GM08714 (cell line): Measurements from ENCODE around the gene TBXAS1.
"Not testable (repeated sequence)": the region's sequence is repeated elsewhere in the genome, so short reads cannot be mapped to it uniquely, and the experiment has no call there.

Experiments used
- H3K4me3 ChIP-seq: fragments of 200-500 bp; sonication (Bioruptor generic); 2 replicates; pipeline ENCODE4 v1.5.1; 2014; ENCODE audit warnings: mild to moderate bottlenecking, low read length, inconsistent platforms
- ZNF274 ChIP-seq: IDR thresholded peaks from 2 replicates; pipeline ENCODE4 v1.6.1; 2012; ENCODE audit warnings: mild to moderate bottlenecking, low read depth, low read length

TBXAS1 gene

DNA sequence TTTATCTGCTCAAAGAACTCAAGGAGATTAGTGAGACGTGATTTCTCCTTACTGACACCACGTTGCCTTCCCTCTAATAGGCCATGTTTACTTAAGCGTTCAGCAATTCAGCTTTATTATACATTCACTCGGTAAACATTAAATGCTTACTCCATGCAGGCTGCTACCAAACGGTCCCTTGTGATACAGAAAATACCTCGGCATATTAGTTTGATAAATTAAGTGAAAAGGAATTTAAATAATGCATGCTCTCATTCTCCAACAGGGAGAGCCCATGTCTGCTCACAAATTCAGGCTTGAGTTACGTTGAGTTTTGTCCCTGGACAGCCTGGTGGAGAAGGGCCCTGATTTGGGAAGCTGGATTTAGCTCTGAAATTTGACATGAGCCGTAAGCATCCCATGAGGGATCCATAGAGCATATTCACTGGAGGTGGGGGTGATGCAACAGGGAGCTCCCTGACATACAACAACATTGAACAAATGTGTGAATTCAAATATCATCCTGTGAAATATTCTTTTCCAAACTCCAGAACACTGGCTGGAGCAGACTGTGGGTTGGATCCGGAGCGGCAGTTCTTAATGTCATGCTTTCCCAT lies 86.3 kb downstream of the TBXAS1 start:
- no peak overlapping the region for H3K4me3 ChIP-seq
- no peak for TF ChIP-seq ZNF274

GRCh38 chr7:139915864-139916716 lies 87.0 kb downstream of the TBXAS1 start:
- no peak for TF ChIP-seq ZNF274
- no peak overlapping the region; the same call in 1 of the 2 replicates for H3K4me3 ChIP-seq

- TF ChIP-seq ZNF274 = no peak
- peak overlapping the region; percentile 57; the same call in 1 of the 2 replicates for H3K4me3 ChIP-seq
Measured at GRCh38 chr7:139916717-139917395, 87.8 kb downstream of the TBXAS1 start.

DNA sequence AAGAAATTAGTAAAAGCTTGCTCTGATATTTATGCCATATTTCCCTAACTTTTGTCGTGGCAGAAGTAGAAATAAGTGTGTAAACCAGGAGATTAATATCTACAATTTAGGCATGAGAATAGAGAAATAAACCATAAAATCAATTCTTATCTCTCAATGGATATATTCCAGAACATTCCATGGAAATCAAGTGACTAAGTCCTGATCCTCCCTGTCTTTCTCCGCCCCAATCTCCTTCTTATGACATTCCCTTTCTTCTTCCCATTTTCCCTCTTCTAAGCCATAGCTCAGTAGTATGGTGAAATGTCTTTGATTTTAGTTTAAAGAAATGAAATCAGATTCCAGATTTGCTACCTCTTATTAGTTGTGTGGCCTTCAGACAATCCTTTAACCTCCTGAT lies 88.8 kb downstream of the TBXAS1 start:
- no peak overlapping the region for H3K4me3 ChIP-seq
- no peak for TF ChIP-seq ZNF274

DNA sequence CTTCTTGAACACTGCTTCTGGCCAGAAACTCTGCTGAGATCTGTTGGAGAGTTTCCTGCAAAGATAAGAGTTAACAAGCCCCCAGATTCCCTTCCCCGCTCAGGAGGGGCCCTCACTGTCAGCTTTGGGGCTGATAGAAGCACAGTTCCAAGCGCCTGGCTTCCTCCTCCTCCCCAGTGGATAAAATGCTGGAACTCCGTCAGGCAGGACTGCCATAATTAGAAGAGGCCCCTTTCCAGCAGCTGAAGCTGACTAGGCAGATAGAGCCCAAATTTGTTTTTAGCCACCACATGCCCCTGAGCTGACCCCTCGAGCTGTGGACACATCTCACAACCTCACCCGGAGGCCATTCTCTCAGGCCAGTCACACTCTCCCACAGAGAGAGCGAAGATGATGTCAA lies 89.4 kb downstream of the TBXAS1 start:
- TF ChIP-seq ZNF274 = no peak

DNA sequence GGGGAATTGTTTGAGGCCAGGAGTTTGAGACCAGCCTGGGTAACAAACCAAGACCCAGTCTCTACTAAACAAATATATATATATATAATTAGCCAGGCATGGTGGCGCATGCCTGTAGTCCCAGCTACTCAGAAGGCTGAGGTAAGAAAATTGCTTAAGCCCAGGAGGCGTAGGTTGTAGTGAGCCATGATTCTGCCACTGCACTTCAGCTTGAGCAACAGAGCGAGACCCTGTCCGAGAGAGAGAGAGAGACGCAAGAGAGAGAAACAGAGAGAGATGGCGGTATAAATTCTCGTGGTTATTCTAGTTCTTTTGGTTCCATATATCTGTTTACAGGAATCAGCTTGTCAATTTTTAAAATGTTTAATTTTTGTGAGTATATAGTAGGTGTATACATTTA lies 94.0 kb downstream of the TBXAS1 start:
- no peak overlapping the region for H3K4me3 ChIP-seq
- no peak for TF ChIP-seq ZNF274

More for the DNA sequence above, 89.4 kb downstream of the TBXAS1 start:
- no peak overlapping the region for H3K4me3 ChIP-seq

GRCh38 chr7:139924461-139924860 lies 95.4 kb downstream of the TBXAS1 start:
- no peak for TF ChIP-seq ZNF274
- H3K4me3 ChIP-seq = no peak overlapping the region

GRCh38 chr7:139929221-139929620 lies 100.2 kb downstream of the TBXAS1 start:
- H3K4me3 ChIP-seq = not testable (repeated sequence)

DNA sequence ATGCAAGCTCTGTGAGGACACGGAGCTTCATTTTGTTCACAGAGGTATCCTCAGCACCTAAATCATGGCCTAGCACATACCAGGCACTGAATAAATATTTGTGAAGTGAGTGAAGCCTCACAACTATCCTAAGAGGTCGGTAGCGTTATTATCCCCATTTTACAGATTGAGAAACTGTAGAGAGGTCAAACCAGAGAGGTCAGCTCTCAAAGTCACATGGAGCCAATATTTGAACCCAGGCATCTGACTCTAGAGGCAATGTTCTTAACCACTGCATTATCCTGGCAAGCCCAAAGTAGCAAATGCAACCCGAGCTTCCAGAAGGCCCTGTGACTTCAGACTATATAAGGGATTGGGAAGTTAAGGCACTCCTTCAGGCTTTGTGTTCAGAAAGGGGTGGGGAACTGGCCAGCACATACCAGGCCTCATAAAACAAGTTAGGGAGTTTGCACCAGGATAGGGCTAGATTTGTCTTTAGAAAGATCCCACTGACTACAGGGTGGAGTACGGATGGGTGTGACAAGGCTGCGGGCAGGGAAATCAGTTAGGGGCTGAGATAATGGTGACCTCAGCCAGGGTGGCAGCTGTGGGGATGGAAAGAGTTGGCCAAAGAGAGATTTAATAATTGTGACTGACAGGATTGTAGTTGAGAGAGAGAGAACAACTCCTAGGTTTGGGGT lies 101.4 kb downstream of the TBXAS1 start:
- TF ChIP-seq ZNF274 = no peak
- H3K4me3 ChIP-seq = no peak overlapping the region

DNA sequence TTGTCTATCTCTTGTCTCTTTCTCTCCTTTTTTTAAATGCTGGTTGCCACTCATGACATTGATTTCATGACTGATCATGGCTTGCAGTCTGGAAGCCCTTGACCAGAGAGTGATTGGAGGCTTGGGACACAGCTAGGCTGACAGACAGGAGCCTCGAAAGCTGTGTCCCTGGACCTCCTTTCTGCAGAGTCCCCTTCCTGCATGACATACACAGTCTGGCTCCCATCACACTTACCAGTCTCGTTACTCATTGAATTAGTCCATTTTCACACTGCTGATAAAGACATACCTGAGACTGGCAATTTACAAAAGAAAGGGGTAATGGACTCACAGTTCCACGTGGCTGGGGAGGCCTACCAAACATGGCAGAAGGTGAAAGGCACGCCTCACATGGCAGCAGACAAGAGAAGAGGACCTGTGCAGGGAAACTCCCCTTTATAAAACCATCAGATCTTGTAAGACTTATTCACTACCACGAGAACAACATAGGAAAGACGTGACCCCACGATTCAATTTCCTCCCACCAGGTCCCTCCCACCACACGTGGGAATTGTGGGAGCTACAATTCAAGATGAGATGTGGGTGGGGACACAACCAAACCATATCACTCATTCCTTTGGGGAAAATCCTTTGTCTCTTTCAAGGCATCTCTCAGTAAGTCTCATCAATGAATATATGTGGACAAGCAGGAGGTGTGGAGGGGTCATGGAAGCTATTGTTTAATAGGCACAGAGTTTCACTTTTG lies 102.3 kb downstream of the TBXAS1 start:
- no peak for TF ChIP-seq ZNF274
- H3K4me3 ChIP-seq = no peak overlapping the region

- TF ChIP-seq ZNF274 = no peak
- H3K4me3 ChIP-seq = no peak overlapping the region
Measured at GRCh38 chr7:139932531-139932930, 103.5 kb downstream of the TBXAS1 start.

GRCh38 chr7:139936760-139937310 lies 107.8 kb downstream of the TBXAS1 start:
- no peak overlapping the region for H3K4me3 ChIP-seq
- no peak for TF ChIP-seq ZNF274

- TF ChIP-seq ZNF274 = no peak
- H3K4me3 ChIP-seq = no peak overlapping the region
Measured at GRCh38 chr7:139937715-139938114, 108.7 kb downstream of the TBXAS1 start.
